NB4 (cell line): ENCODE data around the gene ACTN1.

Source experiments
- DNase-seq: peaks from one replicate; pipeline ENCODE4 v3.0.0; 2010; ENCODE audit warnings: low read depth
- H3K4me3 ChIP-seq: one replicate; pipeline ENCODE4 v1.5.1; 2011; ENCODE audit warnings: mild to moderate bottlenecking, low read depth, low read length, moderate library complexity
- CTCF ChIP-seq: IDR thresholded peaks from one replicate; pipeline ENCODE4 v1.5.1; 2012; ENCODE audit warnings: low read depth, low read length
- MAX ChIP-seq: IDR thresholded peaks from 2 replicates; pipeline ENCODE4 v1.6.1; 2011; ENCODE audit warnings: low read depth, low read length
- MYC ChIP-seq: IDR thresholded peaks from 2 replicates; pipeline ENCODE4 v1.6.1; 2011; ENCODE audit warnings: low read depth, low read length
- POLR2A ChIP-seq: IDR thresholded peaks from 2 replicates; pipeline ENCODE4 v1.6.1; 2011; ENCODE audit warnings: mild to moderate bottlenecking; ENCODE audit not compliant: insufficient read length; ENCODE audit errors: extremely low read depth

The ACTN1 gene

DNA sequence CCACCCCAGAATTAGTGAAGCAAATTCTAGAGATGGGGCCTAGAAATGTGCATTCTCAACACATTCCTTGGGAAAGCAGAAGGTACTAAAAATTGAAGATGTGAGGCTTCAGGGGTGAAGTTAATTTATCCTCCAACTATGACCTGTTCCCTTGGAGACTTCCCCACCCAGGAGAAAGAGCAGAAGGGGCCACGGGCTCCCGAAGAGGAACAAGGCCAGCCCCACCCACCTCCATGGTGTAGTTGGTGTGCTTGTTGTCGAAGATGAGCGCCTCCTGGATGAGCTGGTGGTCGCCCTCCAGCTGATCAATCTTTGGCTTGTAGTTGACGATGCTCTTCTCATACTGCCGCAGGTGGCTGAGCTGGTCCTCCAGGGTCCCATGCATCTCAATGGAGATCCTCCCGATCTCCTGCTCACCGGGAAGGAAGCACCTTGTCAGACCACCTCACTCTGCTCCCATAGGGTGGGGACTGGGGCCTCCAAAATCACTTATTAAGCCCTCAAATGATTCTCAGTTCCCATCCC is 98.5 kb downstream of the ACTN1 start:
- no peak for DNase-seq
- TF ChIP-seq MAX: no peak
- TF ChIP-seq MYC: no peak
- TF ChIP-seq CTCF: no peak
- TF ChIP-seq POLR2A: no peak
- H3K4me3 ChIP-seq: no peak overlapping the region

- DNase-seq: no peak
- TF ChIP-seq MAX (no peak), MYC (no peak), POLR2A (no peak), CTCF (no peak)
- no peak overlapping the region for H3K4me3 ChIP-seq
Measured at GRCh38 chr14:68879841-68880575, 99.1 kb downstream of the ACTN1 start.

GRCh38 chr14:68879321-68879781 is 99.8 kb downstream of the ACTN1 start:
- TF ChIP-seq MAX (no peak), POLR2A (no peak), CTCF (no peak), MYC (no peak)
- H3K4me3 ChIP-seq: no peak overlapping the region
- DNase-seq: no peak

DNA sequence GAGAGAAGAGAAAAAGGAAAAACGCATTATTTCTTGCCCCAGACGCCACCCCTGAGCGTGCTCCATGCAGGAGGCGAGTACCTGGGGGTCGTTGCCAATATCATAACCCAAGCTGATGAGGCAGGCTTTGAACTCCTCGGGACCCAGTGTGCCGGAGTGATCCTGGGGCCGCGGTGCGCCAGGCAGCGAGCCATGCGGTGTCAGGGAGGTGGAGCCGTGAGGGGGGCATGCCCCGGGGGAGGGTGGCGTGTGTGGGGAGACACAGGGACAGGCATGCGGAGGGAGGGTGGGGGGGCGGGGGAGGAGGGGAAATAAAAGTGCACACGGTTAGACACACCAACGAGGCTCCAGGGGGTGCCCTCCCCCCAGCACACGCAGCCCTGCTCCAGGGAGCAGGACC is 100.2 kb downstream of the ACTN1 start:
- H3K4me3 ChIP-seq: no peak overlapping the region
- TF ChIP-seq CTCF (no peak), MYC (no peak), MAX (no peak), POLR2A (no peak)
- no peak for DNase-seq

DNA sequence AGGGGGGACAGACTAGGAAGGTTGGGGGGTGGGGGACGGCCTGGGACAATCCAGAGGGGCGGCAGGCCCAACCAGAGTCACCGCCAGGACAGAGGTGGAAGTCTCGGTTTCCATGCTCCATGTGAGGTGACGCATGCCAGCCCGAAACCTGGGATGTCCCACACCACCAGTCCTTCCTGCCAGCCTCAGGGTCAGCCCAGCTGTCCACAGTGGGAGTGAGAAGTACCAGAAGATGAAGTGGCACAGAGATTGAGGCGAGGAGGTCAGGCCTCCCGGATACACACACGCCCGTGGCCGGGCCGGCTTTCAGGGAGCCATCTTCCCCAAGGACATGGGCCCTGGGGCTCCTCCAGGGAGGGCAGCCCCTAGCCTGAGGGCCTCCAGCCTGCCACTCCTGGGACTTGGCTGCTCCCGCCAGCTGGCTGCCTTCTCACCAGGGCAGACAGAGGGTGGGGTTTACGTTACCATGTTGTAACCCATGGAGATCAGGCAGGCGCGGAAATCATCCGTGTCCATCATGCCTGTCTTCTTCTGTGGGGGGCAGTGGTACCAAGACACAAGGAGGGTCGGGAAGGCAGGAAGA is 101.0 kb downstream of the ACTN1 start:
- DNase-seq: no peak
- TF ChIP-seq MYC (no peak), MAX (no peak), POLR2A (no peak), CTCF (no peak)
- no peak overlapping the region for H3K4me3 ChIP-seq
